ENCODE data around the gene EHBP1.

EHBP1 gene

DNA sequence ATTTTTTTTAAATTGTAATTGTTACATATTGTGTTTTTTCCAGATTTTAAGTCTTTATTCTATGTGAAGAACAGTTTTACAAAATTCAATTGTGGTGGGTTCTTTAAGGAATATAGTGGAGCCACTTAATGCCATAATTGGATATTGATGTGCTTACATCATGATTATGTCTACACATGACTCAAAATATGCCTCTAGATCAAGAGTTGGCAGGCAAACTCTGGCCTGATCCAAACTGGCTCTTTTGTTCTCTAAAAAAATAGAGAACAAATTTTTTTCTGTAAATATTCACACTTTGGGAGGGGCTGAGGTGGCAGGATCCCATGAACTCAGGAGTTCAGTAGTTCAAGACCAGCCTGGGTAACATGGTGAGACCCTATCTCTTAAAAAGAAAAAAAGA, 8.3 kb downstream of the EHBP1 start:
- Mint-ChIP-seq H3K4me3 (no peak overlapping the region), H3K4me1 (ENCODE audit: low read depth) (peaks cover 4% of the 10 kb centered on the region), H3K27ac (no peak overlapping the region), H3K36me3 (ENCODE audit: low read depth) (peaks cover 16% of the 10 kb centered on the region), H3K9me3 (no peaks in the 10 kb centered on the region), H3K27me3 (ENCODE audit: low read depth) (no peaks in the 10 kb centered on the region)
- DNase-seq (ENCODE audit: low spot score): no peak

DNA sequence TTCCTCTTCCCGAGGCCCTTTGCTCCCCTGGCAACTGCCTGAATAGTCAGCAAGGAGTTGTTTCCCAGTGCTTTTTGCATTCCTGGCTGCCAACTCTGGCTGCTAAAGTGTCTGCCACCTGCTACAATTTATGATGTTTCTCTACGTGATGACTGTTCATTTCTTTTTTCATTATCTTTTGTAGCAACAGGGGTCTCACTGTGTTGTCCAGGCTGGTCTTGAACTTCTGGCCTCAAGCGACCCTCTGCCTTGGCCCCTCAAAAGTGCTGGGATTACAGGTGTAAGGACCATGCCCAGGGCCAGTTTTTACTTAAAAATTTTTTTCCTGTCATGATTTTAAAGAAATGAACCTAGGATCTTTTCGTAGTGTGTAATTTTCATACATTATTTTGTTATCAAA, 11.3 kb downstream of the EHBP1 start:
- H3K27me3 Mint-ChIP-seq (ENCODE audit: low read depth): no peaks in the 10 kb centered on the region
- peaks cover 4% of the 10 kb centered on the region for H3K9me3 Mint-ChIP-seq
- no peak for DNase-seq (ENCODE audit: low spot score)
- peaks cover 7% of the 10 kb centered on the region for H3K4me1 Mint-ChIP-seq (ENCODE audit: low read depth)
- H3K4me3 Mint-ChIP-seq: no peak overlapping the region
- H3K27ac Mint-ChIP-seq: no peak overlapping the region
- H3K36me3 Mint-ChIP-seq (ENCODE audit: low read depth): peaks cover 20% of the 10 kb centered on the region

DNA sequence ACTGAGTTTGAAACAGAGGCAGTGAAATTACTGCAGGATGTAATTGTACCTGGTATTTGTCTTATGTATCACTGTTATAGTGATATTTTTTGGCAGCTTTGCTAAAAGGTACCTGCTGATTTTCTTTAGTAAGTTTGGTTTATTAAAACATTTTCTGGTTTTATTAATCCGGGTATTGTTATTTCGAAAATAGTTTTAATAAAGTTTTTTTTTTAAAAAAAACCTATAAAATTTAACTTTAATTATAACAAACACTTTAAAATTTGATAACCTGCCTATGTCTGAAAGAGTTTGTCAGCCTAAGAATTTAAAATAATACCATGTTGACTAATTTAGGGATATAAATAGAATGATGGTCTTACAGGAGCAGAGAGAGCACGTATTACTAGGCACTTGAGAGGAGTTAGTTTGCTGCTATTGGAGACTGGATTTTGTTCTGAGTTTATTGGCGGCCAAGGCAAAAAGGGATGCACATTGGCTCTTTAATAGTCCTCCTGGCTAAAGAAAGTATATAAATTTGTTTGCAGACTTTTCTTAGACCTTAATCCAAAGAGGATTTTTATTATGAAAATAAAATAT, 12.1 kb downstream of the EHBP1 start:
- Mint-ChIP-seq H3K4me1 (ENCODE audit: low read depth) (peaks cover 7% of the 10 kb centered on the region), H3K9me3 (peaks cover 7% of the 10 kb centered on the region), H3K36me3 (ENCODE audit: low read depth) (peaks cover 23% of the 10 kb centered on the region), H3K27ac (no peak overlapping the region), H3K4me3 (no peak overlapping the region), H3K27me3 (ENCODE audit: low read depth) (no peaks in the 10 kb centered on the region)
- DNase-seq (ENCODE audit: low spot score): no peak

DNA sequence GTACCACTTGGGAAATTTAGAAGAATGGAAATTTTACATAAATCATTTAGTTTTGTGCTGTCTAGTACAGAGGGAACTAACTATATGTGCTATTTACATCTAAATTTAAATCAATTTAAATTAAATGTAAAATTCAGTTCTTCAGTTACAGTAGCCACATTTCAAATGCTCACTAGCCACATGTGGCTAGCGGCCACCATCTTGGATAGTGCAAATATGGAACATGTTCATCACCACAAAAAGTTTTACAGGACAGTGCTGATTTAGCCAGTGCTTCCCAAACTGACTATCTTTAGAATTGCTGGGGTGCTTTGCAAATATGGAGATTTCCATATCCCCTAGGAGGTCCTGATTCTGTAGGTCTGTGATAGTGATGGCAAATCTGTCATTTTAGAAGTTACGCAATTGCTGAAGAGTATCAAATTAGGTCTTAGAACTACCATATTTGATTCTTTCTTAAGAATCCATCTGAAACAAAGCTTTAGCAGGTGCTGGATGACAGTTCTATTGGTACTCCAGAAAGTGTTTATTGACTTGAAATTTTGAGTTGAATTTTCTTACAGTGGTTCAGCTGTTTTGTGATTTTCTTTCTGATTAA, 12.8 kb downstream of the EHBP1 start:
- Mint-ChIP-seq H3K36me3 (ENCODE audit: low read depth) (peaks cover 27% of the 10 kb centered on the region), H3K4me3 (no peak overlapping the region), H3K27ac (no peak overlapping the region), H3K9me3 (peaks cover 9% of the 10 kb centered on the region), H3K27me3 (ENCODE audit: low read depth) (no peaks in the 10 kb centered on the region), H3K4me1 (ENCODE audit: low read depth) (peaks cover 7% of the 10 kb centered on the region)
- no peak for DNase-seq (ENCODE audit: low spot score)

DNA sequence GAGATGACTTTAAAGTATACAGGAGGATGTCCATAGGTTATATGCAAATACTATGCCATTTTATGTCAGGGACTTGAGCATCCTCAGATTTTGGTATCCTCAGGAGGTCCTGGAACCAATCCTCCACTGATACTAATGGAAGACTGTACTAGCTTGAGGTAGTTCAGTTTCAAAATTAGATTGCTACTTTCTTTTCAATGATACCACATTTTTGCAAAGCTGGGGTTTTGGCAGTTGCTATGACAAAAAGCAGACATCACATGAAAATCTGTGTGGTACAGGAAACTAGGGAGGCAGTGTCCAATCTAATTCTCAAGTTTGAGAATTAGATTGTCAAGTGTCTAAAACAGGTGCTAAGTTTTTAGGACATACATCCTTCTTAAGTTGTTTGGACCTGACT, 14.2 kb downstream of the EHBP1 start:
- no peak overlapping the region for H3K27ac Mint-ChIP-seq
- no peak overlapping the region for H3K4me3 Mint-ChIP-seq
- no peak for DNase-seq (ENCODE audit: low spot score)
- peaks cover 9% of the 10 kb centered on the region for H3K9me3 Mint-ChIP-seq
- H3K27me3 Mint-ChIP-seq (ENCODE audit: low read depth): no peaks in the 10 kb centered on the region
- peaks cover 25% of the 10 kb centered on the region for H3K36me3 Mint-ChIP-seq (ENCODE audit: low read depth)
- H3K4me1 Mint-ChIP-seq (ENCODE audit: low read depth): peaks cover 5% of the 10 kb centered on the region

DNA sequence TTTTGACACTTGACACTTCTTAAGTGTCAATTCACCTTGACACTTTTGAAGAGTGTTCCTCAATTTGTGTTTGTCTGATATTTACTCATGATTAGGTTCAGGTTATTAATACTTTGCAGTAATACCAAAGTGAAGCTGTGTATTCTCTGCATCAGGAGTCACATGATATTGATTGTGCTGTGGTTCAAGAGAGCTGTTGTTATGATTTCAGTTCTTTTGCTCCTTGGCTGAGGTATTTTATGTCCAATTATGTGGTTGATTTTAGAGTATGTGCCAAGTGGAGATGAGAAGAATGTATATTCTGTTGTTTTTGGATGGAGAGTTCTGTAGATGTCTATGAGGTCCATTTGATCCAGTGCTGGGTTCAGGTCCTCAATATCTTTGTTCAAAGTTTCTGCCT, 17.2 kb downstream of the EHBP1 start:
- Mint-ChIP-seq H3K4me1 (ENCODE audit: low read depth) (peaks cover 5% of the 10 kb centered on the region), H3K27me3 (ENCODE audit: low read depth) (no peaks in the 10 kb centered on the region), H3K27ac (no peak overlapping the region), H3K4me3 (no peak overlapping the region), H3K9me3 (peaks cover 9% of the 10 kb centered on the region), H3K36me3 (ENCODE audit: low read depth) (peaks cover 15% of the 10 kb centered on the region)
- no peak for DNase-seq (ENCODE audit: low spot score)

DNA sequence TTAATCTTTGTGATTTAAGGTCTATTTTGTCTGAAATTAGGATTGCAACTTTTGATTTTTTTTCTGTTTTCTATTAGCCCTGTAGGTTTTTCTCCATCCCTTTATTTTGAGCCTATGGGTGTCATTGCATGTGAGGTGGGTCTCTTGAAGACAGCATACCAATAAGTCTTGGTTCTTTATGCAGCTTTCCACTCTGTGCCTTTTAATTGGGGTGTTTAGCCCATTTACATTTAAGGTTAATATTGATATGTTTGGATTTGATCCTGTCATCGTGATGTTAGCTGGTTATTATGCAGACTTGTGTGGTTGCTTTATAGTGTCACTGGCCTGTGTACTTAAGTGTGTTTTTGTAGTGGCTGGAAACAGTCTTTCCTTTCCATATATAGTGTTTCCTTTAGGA, 17.7 kb downstream of the EHBP1 start:
- Mint-ChIP-seq H3K27ac (no peak overlapping the region), H3K9me3 (peaks cover 9% of the 10 kb centered on the region), H3K27me3 (ENCODE audit: low read depth) (no peaks in the 10 kb centered on the region), H3K36me3 (ENCODE audit: low read depth) (peaks cover 15% of the 10 kb centered on the region), H3K4me1 (ENCODE audit: low read depth) (peaks cover 5% of the 10 kb centered on the region), H3K4me3 (no peak overlapping the region)
- DNase-seq (ENCODE audit: low spot score): no peak

DNA sequence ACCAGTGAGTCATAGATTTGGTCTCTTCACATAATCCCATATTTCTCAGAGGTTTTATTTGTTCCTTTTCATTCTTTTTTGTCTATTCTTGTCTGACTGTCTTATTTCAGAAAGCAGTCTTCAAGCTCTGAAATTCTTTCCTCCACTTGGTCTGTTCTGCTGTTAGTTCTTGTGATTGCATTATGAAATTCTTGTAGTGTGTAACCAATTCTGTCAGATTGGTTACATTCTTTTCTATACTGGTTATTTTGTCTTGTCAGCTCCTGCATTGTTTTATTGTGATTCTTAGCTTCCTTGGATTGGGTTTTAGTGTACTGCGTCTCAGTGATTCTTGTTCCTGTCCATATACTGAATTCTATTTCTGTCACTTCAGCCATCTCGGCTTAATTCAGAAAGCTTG, 18.6 kb downstream of the EHBP1 start:
- DNase-seq (ENCODE audit: low spot score): no peak
- Mint-ChIP-seq H3K27ac (no peak overlapping the region), H3K36me3 (ENCODE audit: low read depth) (peaks cover 15% of the 10 kb centered on the region), H3K9me3 (peaks cover 9% of the 10 kb centered on the region), H3K4me3 (no peak overlapping the region), H3K4me1 (ENCODE audit: low read depth) (peaks cover 5% of the 10 kb centered on the region), H3K27me3 (ENCODE audit: low read depth) (no peaks in the 10 kb centered on the region)

DNA sequence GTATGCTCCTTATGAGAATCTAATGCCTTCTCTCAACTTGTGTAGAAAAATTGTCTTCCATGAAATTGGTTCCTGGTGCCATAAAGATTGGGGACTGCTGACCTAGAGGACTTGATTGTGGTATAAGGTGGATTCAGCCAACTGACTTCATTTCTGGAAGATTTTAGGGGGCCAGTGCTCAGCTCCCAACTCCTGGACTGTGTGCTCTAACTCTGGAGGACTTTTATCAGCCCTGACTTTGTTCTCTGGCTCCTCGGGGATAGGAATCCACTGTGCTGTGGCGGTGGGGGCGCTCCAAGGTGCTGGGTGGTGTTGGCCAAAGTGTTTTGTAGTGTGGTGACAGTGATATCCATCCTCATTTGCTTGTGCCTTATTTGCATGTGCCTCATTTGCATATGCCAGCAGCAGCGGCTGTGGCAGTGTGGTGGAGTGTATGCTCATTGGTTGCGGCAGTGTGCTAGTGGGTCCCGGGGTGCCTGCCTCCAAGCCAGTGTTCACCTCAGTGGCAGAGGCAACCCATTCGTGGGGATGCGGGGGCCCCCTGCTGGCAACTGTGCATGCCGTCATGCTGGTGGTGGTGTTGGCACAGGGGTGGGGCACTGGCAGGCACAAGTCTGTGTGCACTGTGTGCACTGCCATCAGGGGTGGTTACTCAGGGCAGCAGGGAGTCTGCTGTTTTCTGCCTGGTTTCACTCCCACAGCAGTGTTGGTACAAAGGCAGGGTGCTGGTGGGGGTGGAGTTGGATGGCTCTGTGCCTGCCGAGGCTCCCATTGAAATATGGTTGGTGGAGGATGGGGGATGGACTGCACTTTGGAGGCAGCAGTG, 19.6 kb downstream of the EHBP1 start:
- Mint-ChIP-seq H3K9me3 (peaks cover 9% of the 10 kb centered on the region), H3K4me3 (no peak overlapping the region), H3K27ac (no peak overlapping the region), H3K27me3 (ENCODE audit: low read depth) (no peaks in the 10 kb centered on the region), H3K36me3 (ENCODE audit: low read depth) (peaks cover 13% of the 10 kb centered on the region), H3K4me1 (ENCODE audit: low read depth) (peaks cover 3% of the 10 kb centered on the region)
- DNase-seq (ENCODE audit: low spot score): no peak

DNA sequence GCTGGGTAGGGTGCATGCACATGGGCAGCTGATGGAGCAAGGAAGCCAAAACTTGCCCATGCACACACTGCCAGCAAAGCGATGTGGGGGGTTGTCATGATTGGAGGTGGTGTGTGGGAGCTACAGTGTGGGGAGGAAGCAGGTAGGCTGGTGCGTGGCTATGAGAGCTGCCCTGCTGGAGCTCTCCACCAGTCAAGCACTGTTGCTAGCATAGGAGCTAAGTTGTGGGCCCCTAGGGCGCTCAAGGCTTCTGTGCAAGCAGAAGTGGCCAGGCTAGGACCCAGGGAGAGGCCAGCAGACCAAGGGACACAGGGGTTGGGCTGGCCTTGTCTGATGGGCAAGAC, 20.2 kb downstream of the EHBP1 start:
- Mint-ChIP-seq H3K36me3 (ENCODE audit: low read depth) (peaks cover 12% of the 10 kb centered on the region), H3K9me3 (peaks cover 9% of the 10 kb centered on the region), H3K4me3 (no peak overlapping the region), H3K27ac (no peak overlapping the region), H3K4me1 (ENCODE audit: low read depth) (peaks cover 1% of the 10 kb centered on the region), H3K27me3 (ENCODE audit: low read depth) (no peaks in the 10 kb centered on the region)
- no peak for DNase-seq (ENCODE audit: low spot score)

DNA sequence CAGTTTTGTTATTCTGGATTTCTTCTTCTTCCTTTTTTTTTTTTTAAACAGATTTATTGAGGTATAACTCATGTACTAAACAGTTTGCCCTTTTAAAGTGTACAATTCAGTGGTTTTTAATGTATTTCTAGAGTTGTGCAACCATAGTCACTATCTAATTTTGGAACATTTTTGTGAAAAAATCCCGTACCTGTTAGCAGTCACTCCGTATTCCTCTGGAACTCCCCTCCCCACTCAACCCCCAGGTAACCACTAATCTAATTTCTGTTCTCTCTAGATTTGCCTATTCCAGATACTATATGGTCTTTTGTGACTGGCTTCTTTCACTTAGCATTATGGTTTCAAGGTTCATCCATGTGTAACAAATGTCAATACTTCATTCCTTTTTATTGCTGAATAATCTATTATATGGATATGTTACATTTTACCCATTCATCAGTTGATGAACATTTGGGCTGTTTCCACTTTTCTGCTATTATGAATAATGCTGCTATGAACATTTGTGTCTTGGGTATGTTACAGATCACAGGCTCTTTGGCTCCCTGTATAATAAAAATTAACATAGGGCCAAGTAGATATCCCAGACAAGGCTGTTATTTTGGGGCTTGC, 21.9 kb downstream of the EHBP1 start:
- Mint-ChIP-seq H3K36me3 (ENCODE audit: low read depth) (peaks cover 7% of the 10 kb centered on the region), H3K4me3 (no peak overlapping the region), H3K27ac (no peak overlapping the region), H3K27me3 (ENCODE audit: low read depth) (no peaks in the 10 kb centered on the region), H3K4me1 (ENCODE audit: low read depth) (no peaks in the 10 kb centered on the region), H3K9me3 (peaks cover 9% of the 10 kb centered on the region)
- no peak for DNase-seq (ENCODE audit: low spot score)

DNA sequence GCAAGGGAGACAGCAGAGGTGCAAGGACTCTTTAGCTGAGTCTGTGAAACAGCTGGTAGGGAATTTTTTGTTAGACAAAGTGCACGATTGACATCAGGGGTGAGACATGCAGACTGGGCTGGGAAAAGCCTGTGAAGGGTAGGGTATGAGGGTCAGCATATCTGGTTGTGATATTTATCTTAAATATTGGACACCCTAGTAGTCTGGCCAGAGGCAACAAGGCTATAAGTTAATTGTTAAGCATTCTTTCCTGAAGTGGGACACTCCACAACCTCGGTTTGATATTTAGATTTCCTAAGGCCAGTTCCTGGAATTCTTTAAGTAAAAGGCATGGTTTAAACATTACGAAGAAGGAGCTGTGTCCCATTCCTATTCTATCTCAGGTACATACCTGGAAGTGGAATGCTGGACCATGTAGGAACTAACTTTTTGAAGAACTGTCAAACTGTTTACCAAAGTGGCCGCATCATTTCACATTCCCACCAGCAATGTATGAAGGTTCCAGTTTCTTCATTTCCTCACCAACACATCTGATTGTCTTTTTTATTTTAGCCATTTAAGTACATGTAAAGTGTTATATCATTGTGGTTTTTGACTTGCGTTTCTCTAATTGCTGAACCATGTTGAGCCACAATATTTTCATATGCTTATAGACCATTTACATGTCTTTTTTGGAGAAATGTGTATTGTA, 22.5 kb downstream of the EHBP1 start:
- H3K27ac Mint-ChIP-seq: no peak overlapping the region
- peaks cover 2% of the 10 kb centered on the region for H3K36me3 Mint-ChIP-seq (ENCODE audit: low read depth)
- no peaks in the 10 kb centered on the region for H3K4me1 Mint-ChIP-seq (ENCODE audit: low read depth)
- H3K27me3 Mint-ChIP-seq (ENCODE audit: low read depth): no peaks in the 10 kb centered on the region
- peaks cover 5% of the 10 kb centered on the region for H3K9me3 Mint-ChIP-seq
- no peak for DNase-seq (ENCODE audit: low spot score)
- no peak overlapping the region for H3K4me3 Mint-ChIP-seq

DNA sequence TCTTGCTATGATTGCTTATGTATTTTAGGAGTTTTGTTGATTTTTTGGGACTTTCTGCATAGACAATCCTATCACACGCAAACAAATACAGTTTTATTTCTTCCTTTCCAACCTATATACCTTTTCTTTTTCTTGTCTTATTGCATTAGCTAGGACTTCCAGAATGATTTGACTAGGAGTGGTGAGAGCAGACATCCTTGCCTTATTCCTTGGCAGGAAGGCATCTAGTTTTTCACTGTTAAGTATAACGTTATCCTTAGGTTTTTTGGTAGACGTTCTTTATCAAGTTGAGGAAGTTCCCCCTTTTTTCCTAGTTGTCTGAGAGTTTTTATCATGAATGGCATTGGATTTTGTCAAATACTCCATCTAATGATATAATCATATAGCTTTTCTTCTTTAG, 25.8 kb downstream of the EHBP1 start:
- Mint-ChIP-seq H3K4me3 (no peak overlapping the region), H3K27me3 (ENCODE audit: low read depth) (no peaks in the 10 kb centered on the region), H3K27ac (no peak overlapping the region), H3K36me3 (ENCODE audit: low read depth) (no peaks in the 10 kb centered on the region), H3K4me1 (ENCODE audit: low read depth) (peaks cover 5% of the 10 kb centered on the region), H3K9me3 (peaks cover 5% of the 10 kb centered on the region)
- no peak for DNase-seq (ENCODE audit: low spot score)

DNA sequence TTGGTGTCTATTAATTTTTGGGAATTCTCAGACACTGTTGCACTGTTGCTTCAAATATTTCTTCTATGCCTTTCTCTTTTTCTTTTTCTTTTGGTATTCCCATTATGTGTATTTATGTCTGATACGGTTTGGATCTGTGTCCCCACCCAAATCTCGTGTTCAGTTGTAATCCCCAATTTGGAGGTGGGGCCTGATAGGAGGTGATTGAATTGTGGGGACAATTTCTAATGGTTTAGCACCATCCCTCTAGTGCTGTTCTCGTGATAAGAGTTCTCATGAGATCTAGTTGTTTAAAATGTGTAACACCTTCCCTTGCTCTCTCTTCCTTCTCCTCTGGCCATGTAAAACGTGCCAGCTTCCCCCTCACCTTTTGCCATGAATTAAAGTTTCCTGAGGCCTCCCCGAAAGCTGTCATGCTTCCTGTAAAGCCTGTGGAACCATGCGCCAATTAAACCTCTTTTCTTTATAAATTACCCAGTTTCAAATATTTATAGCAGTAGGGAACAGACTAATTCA, 26.8 kb downstream of the EHBP1 start:
- no peaks in the 10 kb centered on the region for H3K27me3 Mint-ChIP-seq (ENCODE audit: low read depth)
- H3K27ac Mint-ChIP-seq: no peak overlapping the region
- no peaks in the 10 kb centered on the region for H3K36me3 Mint-ChIP-seq (ENCODE audit: low read depth)
- H3K4me3 Mint-ChIP-seq: no peak overlapping the region
- peaks cover 5% of the 10 kb centered on the region for H3K9me3 Mint-ChIP-seq
- H3K4me1 Mint-ChIP-seq (ENCODE audit: low read depth): peaks cover 5% of the 10 kb centered on the region
- DNase-seq (ENCODE audit: low spot score): no peak

Data from T-helper 2 cell treated with Interferon-gamma antibody and Interleukin-4, amounts not matched to agents 5 μg/mL and 100 μg/mL, for 36 hours (primary cell).